Type B pancreatic cell (in vitro differentiated cells): ENCODE results near the gene EPB41L5. TPM values are rescaled to one million over a fixed set of nuclear protein-coding genes. Genes with fewer than 3 reads are reported as not detected.
A peak's percentile ranks its signal among the peaks of the same experiment; 100 is the strongest.
"Not testable (repeated sequence)": the region's sequence is repeated elsewhere in the genome, so short reads cannot be mapped to it uniquely, and the experiment has no call there.

ENCODE experiments used
- DNase-seq: peaks from one replicate; pipeline ENCODE4 v3.0.0; 2021; ENCODE audit warnings: mixed read lengths; ENCODE audit not compliant: unreplicated experiment; ENCODE audit errors: extremely low spot score
- H3K27ac Mint-ChIP-seq: 2 replicates; pipeline ENCODE4 v1.8.0; 2021; ENCODE audit warnings: mild to moderate bottlenecking, mixed read lengths
- H3K27me3 Mint-ChIP-seq: 2 replicates; pipeline ENCODE4 v1.8.0; 2021; ENCODE audit warnings: mixed read lengths
- H3K36me3 Mint-ChIP-seq: 2 replicates; pipeline ENCODE4 v1.8.0; 2021; ENCODE audit warnings: mixed read lengths
- H3K4me1 Mint-ChIP-seq: one replicate; pipeline ENCODE4 v1.8.0; 2021; ENCODE audit warnings: mixed read lengths; ENCODE audit not compliant: unreplicated experiment
- H3K4me3 Mint-ChIP-seq: 2 replicates; pipeline ENCODE4 v1.8.0; 2021; ENCODE audit warnings: mild to moderate bottlenecking, mixed read lengths
- H3K9me3 Mint-ChIP-seq: 2 replicates; pipeline ENCODE4 v1.8.0; 2021; ENCODE audit warnings: mixed read lengths
- total RNA-seq: library from RNA; stranded (reverse); gene quantifications from 2 replicates; pipeline ENCODE4 v1.2.1, GENCODE V29; 2021; ENCODE audit warnings: low replicate concordance
- TF ChIP-seq, protein P1 (sequence below): fragments of 200-600 bp; sonication (generic); conservative IDR thresholded peaks from 2 replicates; pipeline ENCODE4 v1.5.0; 2021; ENCODE audit warnings: antibody characterized with exemption, mild to moderate bottlenecking

Gene EPB41L5
- total RNA-seq, 1 donor from 2014 or later, result 37.6 TPM

GRCh38 chr2:120066800-120067547 lies 54.1 kb downstream of the EPB41L5 start:
- H3K4me3 Mint-ChIP-seq, result peak overlapping the region; percentile 42
- TF ChIP-seq, protein P1, sequence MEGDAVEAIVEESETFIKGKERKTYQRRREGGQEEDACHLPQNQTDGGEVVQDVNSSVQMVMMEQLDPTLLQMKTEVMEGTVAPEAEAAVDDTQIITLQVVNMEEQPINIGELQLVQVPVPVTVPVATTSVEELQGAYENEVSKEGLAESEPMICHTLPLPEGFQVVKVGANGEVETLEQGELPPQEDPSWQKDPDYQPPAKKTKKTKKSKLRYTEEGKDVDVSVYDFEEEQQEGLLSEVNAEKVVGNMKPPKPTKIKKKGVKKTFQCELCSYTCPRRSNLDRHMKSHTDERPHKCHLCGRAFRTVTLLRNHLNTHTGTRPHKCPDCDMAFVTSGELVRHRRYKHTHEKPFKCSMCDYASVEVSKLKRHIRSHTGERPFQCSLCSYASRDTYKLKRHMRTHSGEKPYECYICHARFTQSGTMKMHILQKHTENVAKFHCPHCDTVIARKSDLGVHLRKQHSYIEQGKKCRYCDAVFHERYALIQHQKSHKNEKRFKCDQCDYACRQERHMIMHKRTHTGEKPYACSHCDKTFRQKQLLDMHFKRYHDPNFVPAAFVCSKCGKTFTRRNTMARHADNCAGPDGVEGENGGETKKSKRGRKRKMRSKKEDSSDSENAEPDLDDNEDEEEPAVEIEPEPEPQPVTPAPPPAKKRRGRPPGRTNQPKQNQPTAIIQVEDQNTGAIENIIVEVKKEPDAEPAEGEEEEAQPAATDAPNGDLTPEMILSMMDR, result no peak
- H3K4me1 Mint-ChIP-seq, result peaks cover 13% of the 10 kb centered on the region
- no peak for DNase-seq
- peak overlapping the region; percentile 19 for H3K27ac Mint-ChIP-seq
- H3K36me3 Mint-ChIP-seq, result peaks cover 10% of the 10 kb centered on the region
- no peaks in the 10 kb centered on the region for H3K27me3 Mint-ChIP-seq
- H3K9me3 Mint-ChIP-seq, result peaks cover 8% of the 10 kb centered on the region

DNA sequence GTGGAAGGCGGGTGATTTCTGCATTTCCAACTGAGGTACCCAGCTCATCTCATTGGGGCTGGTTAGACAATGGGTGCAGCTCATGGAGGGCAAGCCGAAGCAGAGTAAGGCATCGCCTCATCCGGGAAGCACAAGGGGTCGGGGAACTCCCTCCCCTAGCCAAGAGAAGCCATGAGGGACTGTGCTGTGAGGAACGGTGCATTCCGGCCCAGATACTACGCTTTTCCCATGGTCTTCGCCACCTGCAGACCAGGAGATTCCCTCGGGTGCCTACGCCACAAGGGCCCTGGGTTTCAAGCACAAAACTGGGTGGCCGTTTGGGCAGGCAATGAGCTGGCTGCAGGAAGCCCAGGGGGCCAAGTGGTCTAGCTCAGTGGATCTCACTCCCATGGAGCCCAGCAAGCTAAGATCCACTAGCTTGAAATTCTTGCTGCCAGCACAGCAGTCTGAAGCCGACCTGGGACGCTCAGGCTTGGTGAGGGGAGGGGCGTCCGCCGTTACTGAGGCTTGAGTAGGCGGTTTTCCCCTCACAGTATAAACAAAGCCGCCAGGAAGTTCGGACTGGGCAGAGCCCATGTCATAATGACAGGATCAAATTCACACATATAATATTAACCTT lies 55.3 kb downstream of the EPB41L5 start:
- H3K27me3 Mint-ChIP-seq, result not testable (repeated sequence)

DNA sequence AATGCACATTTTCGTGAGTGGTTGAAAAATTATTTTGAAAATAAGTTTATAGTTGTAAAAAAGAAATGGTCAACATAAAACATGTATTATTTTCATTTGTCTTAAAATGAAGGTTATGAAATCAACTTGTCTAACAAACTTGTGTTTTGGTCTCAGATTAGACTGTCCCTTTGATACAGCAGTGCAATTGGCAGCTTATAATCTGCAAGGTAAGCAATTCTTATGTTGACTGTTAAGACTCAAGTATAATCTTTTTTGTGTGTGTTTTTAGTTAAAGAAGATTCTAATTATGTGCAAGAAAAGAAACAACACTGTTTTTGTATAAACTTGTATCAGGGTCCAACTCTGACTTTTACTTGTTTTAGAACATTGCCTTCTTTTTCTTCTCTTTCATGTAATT lies 62.7 kb downstream of the EPB41L5 start:
- H3K27ac Mint-ChIP-seq, result no peak overlapping the region
- TF ChIP-seq, protein P1, result no peak
- H3K4me3 Mint-ChIP-seq, result no peak overlapping the region
- peaks cover 35% of the 10 kb centered on the region for H3K36me3 Mint-ChIP-seq
- peaks cover 8% of the 10 kb centered on the region for H3K9me3 Mint-ChIP-seq
- no peaks in the 10 kb centered on the region for H3K4me1 Mint-ChIP-seq
- no peak for DNase-seq
- H3K27me3 Mint-ChIP-seq, result no peaks in the 10 kb centered on the region

More for the DNA sequence above, 55.3 kb downstream of the EPB41L5 start:
- H3K27ac Mint-ChIP-seq, H3K4me3 Mint-ChIP-seq, DNase-seq, H3K9me3 Mint-ChIP-seq: not testable (repeated sequence)
- Mint-ChIP-seq H3K36me3 (peaks cover 10% of the 10 kb centered on the region), H3K4me1 (peaks cover 13% of the 10 kb centered on the region)

- Mint-ChIP-seq H3K4me1 (no peaks in the 10 kb centered on the region), H3K27me3 (no peaks in the 10 kb centered on the region), H3K9me3 (no peaks in the 10 kb centered on the region), H3K36me3 (peaks cover 44% of the 10 kb centered on the region), H3K4me3 (no peak overlapping the region), H3K27ac (no peak overlapping the region)
- DNase-seq, result no peak
- TF ChIP-seq, protein P1, result no peak
Measured at GRCh38 chr2:120077896-120078295, 65.0 kb downstream of the EPB41L5 start.

DNA sequence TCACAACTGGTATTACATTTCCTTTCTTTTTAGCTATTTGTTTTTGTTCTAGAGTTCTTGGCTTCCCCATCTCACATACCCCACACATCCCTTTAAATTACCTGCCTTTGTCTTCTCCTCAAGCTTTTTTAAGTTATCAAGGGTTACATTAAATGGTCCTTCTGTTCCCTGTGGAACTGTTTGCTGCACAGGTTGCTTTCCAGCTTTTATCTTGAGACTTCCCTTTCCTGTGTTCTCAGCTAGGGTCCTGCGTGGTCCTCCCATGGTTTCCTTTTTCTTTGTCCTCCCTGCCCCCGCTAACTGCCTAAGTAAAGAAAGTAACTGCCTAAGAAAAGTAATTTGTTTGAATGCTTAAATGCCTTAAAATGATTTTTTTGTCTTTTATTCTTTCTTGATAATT lies 66.8 kb downstream of the EPB41L5 start:
- no peak for DNase-seq
- no peaks in the 10 kb centered on the region for H3K27me3 Mint-ChIP-seq
- TF ChIP-seq, protein P1, result no peak
- H3K9me3 Mint-ChIP-seq, result no peaks in the 10 kb centered on the region
- H3K36me3 Mint-ChIP-seq, result peaks cover 62% of the 10 kb centered on the region
- no peak overlapping the region for H3K4me3 Mint-ChIP-seq
- H3K4me1 Mint-ChIP-seq, result no peaks in the 10 kb centered on the region
- H3K27ac Mint-ChIP-seq, result no peak overlapping the region

- H3K27me3 Mint-ChIP-seq, result no peaks in the 10 kb centered on the region
- DNase-seq, result no peak
- no peaks in the 10 kb centered on the region for H3K4me1 Mint-ChIP-seq
- TF ChIP-seq, protein P1, result no peak
- H3K9me3 Mint-ChIP-seq, result no peaks in the 10 kb centered on the region
- no peak overlapping the region for H3K4me3 Mint-ChIP-seq
- peaks cover 35% of the 10 kb centered on the region for H3K36me3 Mint-ChIP-seq
- H3K27ac Mint-ChIP-seq, result no peak overlapping the region
Measured at GRCh38 chr2:120091436-120091835, 78.6 kb downstream of the EPB41L5 start.
